ENCODE data around the gene PEX3. TPM values are rescaled to one million over a fixed set of nuclear protein-coding genes. Genes with fewer than 3 reads are reported as not detected.
"Not testable (repeated sequence)": the region's sequence is repeated elsewhere in the genome, so short reads cannot be mapped to it uniquely, and the experiment has no call there.

The PEX3 gene
- total RNA-seq, 1 experiment from 2014 or later, result 38.0 TPM

DNA sequence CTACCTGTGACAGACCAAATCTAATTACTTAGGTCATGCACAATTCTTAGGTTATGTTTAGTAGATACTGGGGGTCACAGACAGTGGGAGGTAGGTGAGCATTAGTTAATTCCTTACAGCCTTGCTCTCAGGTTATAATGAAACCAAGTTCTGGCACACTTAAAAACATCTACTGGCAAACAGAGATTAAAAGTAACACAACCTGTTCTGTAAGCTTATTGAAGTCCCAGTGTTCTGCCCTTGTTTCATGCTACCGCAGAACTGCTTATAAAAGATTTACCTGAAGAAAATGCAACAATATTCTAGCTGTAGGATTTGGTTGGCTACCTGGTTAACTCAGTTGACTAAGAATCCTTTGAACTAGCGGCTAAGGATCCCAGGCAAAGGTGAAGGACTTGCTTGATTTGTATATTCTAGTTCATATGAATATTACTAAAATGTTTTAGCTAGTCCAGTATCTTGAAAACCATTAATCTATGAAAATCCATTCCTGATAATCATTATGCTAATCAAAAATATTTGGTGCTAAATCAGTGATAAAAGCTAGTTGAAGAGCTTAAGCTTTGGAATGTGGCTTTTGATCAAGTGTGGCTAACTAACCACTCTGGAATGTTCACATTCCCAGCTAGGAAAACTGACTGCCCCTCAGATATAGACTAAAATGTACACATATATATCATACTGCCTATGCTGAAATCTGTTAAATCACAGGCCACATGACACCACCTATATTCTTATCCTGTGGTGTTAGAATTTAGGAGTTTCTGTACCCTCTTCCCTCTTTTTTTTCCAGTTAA is 7.2 kb downstream of the PEX3 start:
- peaks cover 33% of the 10 kb centered on the region for H3K4me1 ChIP-seq (ENCODE audit: low read length)
- H4K20me1 ChIP-seq (ENCODE audit: insufficient read depth, low read depth, low read length), result no peaks in the 10 kb centered on the region
- no peak overlapping the region for H3K9ac ChIP-seq (ENCODE audit: low read length)
- peaks cover 82% of the 10 kb centered on the region for H3K79me2 ChIP-seq (ENCODE audit: low read length)
- H3K27me3 ChIP-seq (ENCODE audit: low read length), result no peaks in the 10 kb centered on the region
- no peak overlapping the region for H3K4me2 ChIP-seq (ENCODE audit: low read depth, low read length, poor library complexity, severe bottlenecking)
- H2AFZ ChIP-seq (ENCODE audit: low read length), result no peak overlapping the region
- H3K4me3 ChIP-seq (ENCODE audit: low read length), result no peak overlapping the region
- no peak for DNase-seq
- no peak overlapping the region for H3K27ac ChIP-seq (ENCODE audit: low read length)
- no peaks in the 10 kb centered on the region for H3K9me2 ChIP-seq (replicated peaks; ENCODE audit: insufficient read depth, low read length)
- H3K9me3 ChIP-seq (ENCODE audit: low read length), result no peaks in the 10 kb centered on the region
- peaks cover 14% of the 10 kb centered on the region; the same call in 1 of the 2 replicates for H3K36me3 ChIP-seq (ENCODE audit: insufficient read depth, low read length)

DNA sequence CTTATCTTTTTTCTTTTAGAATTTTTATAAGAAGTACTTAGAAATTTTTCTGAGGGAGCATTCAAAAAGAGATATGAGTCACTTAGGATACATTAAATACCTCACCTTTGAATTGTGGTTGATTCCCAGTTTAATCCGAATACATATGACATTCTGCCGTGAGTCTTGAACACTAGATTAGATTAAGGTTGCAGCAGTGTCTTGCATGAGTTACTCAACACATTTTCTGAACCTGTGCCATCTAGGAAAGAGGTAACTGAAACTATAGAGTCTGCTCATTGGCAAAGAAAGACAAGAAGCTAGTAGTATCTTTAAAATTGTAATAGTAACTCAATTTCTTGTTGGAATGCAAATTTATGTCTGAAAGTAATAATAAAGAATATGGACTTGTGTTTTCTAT is 14.9 kb downstream of the PEX3 start:
- H3K79me2 ChIP-seq (ENCODE audit: low read length), result peaks cover 42% of the 10 kb centered on the region; the same call in 1 of the 2 replicates
- H3K9me2 ChIP-seq (replicated peaks; ENCODE audit: insufficient read depth, low read length), result peaks cover 5% of the 10 kb centered on the region; the same call in 1 of the 2 replicates
- no peak overlapping the region for H2AFZ ChIP-seq (ENCODE audit: low read length)

DNA sequence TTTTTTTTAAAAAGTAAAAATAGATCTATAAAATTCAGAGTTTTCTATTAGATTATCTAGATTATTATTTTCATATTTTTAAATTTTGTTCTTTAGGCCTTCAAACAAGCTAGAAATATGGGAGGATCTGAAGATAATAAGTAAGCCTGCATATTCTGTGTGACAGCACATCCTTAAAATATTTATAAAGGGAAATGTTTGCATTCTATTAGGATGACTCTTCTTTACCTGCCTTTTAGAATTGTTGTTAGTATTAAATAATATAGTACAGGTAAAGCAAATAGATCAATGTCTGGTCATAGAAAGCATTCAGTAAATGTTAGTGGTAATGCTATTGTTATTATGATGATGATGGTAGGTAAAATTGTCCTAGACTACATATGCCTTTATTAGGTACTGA is 17.4 kb downstream of the PEX3 start:
- H4K20me1 ChIP-seq (ENCODE audit: insufficient read depth, low read depth, low read length), result no peaks in the 10 kb centered on the region
- no peak overlapping the region for H3K4me3 ChIP-seq (ENCODE audit: low read length)
- no peaks in the 10 kb centered on the region for H3K27me3 ChIP-seq (ENCODE audit: low read length)
- H3K27ac ChIP-seq (ENCODE audit: low read length), result no peak overlapping the region
- peaks cover 32% of the 10 kb centered on the region for H3K36me3 ChIP-seq (ENCODE audit: insufficient read depth, low read length)
- H3K9ac ChIP-seq (ENCODE audit: low read length), result no peak overlapping the region
- H2AFZ ChIP-seq (ENCODE audit: low read length), result no peak overlapping the region
- no peak overlapping the region for H3K4me2 ChIP-seq (ENCODE audit: low read depth, low read length, poor library complexity, severe bottlenecking)
- H3K79me2 ChIP-seq (ENCODE audit: low read length), result peaks cover 28% of the 10 kb centered on the region; the same call in 1 of the 2 replicates
- no peaks in the 10 kb centered on the region for H3K4me1 ChIP-seq (ENCODE audit: low read length)
- DNase-seq, result no peak
- peaks cover 5% of the 10 kb centered on the region; the same call in 1 of the 2 replicates for H3K9me2 ChIP-seq (replicated peaks; ENCODE audit: insufficient read depth, low read length)
- no peaks in the 10 kb centered on the region for H3K9me3 ChIP-seq (ENCODE audit: low read length)

More for the DNA sequence above, 14.9 kb downstream of the PEX3 start:
- Histone ChIP-seq H4K20me1 (ENCODE audit: insufficient read depth, low read depth, low read length) (no peaks in the 10 kb centered on the region), H3K4me2 (ENCODE audit: low read depth, low read length, poor library complexity, severe bottlenecking) (no peak overlapping the region), H3K4me1 (ENCODE audit: low read length) (no peaks in the 10 kb centered on the region), H3K9ac (ENCODE audit: low read length) (no peak overlapping the region), H3K27me3 (ENCODE audit: low read length) (no peaks in the 10 kb centered on the region), H3K4me3 (ENCODE audit: low read length) (no peak overlapping the region), H3K36me3 (ENCODE audit: insufficient read depth, low read length) (peaks cover 24% of the 10 kb centered on the region), H3K27ac (ENCODE audit: low read length) (no peak overlapping the region), H3K9me3 (ENCODE audit: low read length) (no peaks in the 10 kb centered on the region)
- DNase-seq, result no peak

- H4K20me1 ChIP-seq (ENCODE audit: insufficient read depth, low read depth, low read length); H3K9ac ChIP-seq (ENCODE audit: low read length); H2AFZ ChIP-seq (ENCODE audit: low read length); H3K27me3 ChIP-seq (ENCODE audit: low read length); H3K4me3 ChIP-seq (ENCODE audit: low read length); H3K4me1 ChIP-seq (ENCODE audit: low read length); H3K4me2 ChIP-seq (ENCODE audit: low read depth, low read length, poor library complexity, severe bottlenecking); H3K27ac ChIP-seq (ENCODE audit: low read length); DNase-seq; H3K9me2 ChIP-seq (replicated peaks; ENCODE audit: insufficient read depth, low read length); H3K9me3 ChIP-seq (ENCODE audit: low read length): not testable (repeated sequence)
- H3K79me2 ChIP-seq (ENCODE audit: low read length), result peaks cover 24% of the 10 kb centered on the region; the same call in 1 of the 2 replicates
- peaks cover 32% of the 10 kb centered on the region for H3K36me3 ChIP-seq (ENCODE audit: insufficient read depth, low read length)
These were observed 18.2 kb downstream of the PEX3 start for GRCh38 chr6:143468823-143469222.

GRCh38 chr6:143471822-143472221 is 21.2 kb downstream of the PEX3 start:
- no peaks in the 10 kb centered on the region for H3K4me1 ChIP-seq (ENCODE audit: low read length)

GRCh38 chr6:143476545-143476944 is 25.9 kb downstream of the PEX3 start:
- Histone ChIP-seq H3K36me3 (ENCODE audit: insufficient read depth, low read length) (peaks cover 52% of the 10 kb centered on the region), H3K27ac (ENCODE audit: low read length) (no peak overlapping the region)

More at GRCh38 chr6:143471822-143472221, 21.2 kb downstream of the PEX3 start:
- no peaks in the 10 kb centered on the region for H4K20me1 ChIP-seq (ENCODE audit: insufficient read depth, low read depth, low read length)
- H3K4me3 ChIP-seq (ENCODE audit: low read length), result no peak overlapping the region
- no peaks in the 10 kb centered on the region for H3K27me3 ChIP-seq (ENCODE audit: low read length)
- H3K9me2 ChIP-seq (replicated peaks; ENCODE audit: insufficient read depth, low read length), result no peaks in the 10 kb centered on the region
- H2AFZ ChIP-seq (ENCODE audit: low read length), result no peak overlapping the region
- no peak for DNase-seq
- H3K9ac ChIP-seq (ENCODE audit: low read length), result no peak overlapping the region
- no peak overlapping the region for H3K27ac ChIP-seq (ENCODE audit: low read length)
- 0 out of 2 replicates have a peak, but pooled peaks cover 9% of the 10 kb centered on the region for H3K79me2 ChIP-seq (ENCODE audit: low read length)
- no peaks in the 10 kb centered on the region for H3K9me3 ChIP-seq (ENCODE audit: low read length)
- peaks cover 25% of the 10 kb centered on the region for H3K36me3 ChIP-seq (ENCODE audit: insufficient read depth, low read length)
- no peak overlapping the region for H3K4me2 ChIP-seq (ENCODE audit: low read depth, low read length, poor library complexity, severe bottlenecking)

DNA sequence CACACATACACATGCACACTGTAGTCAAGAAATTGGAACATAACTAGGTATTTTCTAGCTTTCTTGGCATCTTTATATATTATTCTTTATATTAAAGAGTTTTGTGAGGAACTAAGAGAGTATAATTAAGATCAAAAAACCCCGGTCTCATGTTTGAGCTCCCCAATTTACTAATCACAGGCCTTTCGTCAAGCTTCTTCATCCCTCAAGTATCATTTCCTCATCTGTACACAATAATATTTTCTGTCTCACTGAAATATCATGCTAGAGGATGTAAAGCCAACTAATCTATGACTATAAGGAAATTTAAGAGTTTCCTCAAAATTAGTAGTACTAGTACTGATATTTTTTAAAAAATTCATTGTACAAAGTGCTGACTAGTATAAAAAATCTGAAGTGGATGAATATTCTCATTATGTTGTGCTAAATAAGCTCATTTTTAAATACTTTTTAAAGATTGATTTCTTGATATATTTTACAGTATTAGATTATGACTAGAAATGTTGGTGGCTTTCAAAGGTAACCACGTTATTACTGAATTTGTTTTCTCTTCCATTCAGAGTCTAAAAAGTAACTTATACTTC is 28.0 kb downstream of the PEX3 start:
- no peaks in the 10 kb centered on the region for H3K79me2 ChIP-seq (ENCODE audit: low read length)
- no peaks in the 10 kb centered on the region for H3K9me3 ChIP-seq (ENCODE audit: low read length)
- no peak overlapping the region for H2AFZ ChIP-seq (ENCODE audit: low read length)
- H3K4me3 ChIP-seq (ENCODE audit: low read length), result no peak overlapping the region
- H3K27me3 ChIP-seq (ENCODE audit: low read length), result no peaks in the 10 kb centered on the region
- H4K20me1 ChIP-seq (ENCODE audit: insufficient read depth, low read depth, low read length), result no peaks in the 10 kb centered on the region
- no peak for DNase-seq
- no peaks in the 10 kb centered on the region for H3K4me1 ChIP-seq (ENCODE audit: low read length)
- H3K27ac ChIP-seq (ENCODE audit: low read length), result no peak overlapping the region
- peaks cover 3% of the 10 kb centered on the region; the same call in 1 of the 2 replicates for H3K9me2 ChIP-seq (replicated peaks; ENCODE audit: insufficient read depth, low read length)
- no peak overlapping the region for H3K9ac ChIP-seq (ENCODE audit: low read length)
- peaks cover 36% of the 10 kb centered on the region for H3K36me3 ChIP-seq (ENCODE audit: insufficient read depth, low read length)
- H3K4me2 ChIP-seq (ENCODE audit: low read depth, low read length, poor library complexity, severe bottlenecking), result no peak overlapping the region

More at GRCh38 chr6:143476545-143476944, 25.9 kb downstream of the PEX3 start:
- H4K20me1 ChIP-seq (ENCODE audit: insufficient read depth, low read depth, low read length), result no peaks in the 10 kb centered on the region
- no peaks in the 10 kb centered on the region for H3K79me2 ChIP-seq (ENCODE audit: low read length)
- H3K9ac ChIP-seq (ENCODE audit: low read length), result no peak overlapping the region
- DNase-seq, result no peak
- H2AFZ ChIP-seq (ENCODE audit: low read length), result no peak overlapping the region
- H3K9me2 ChIP-seq (replicated peaks; ENCODE audit: insufficient read depth, low read length), result peaks cover 3% of the 10 kb centered on the region; the same call in 1 of the 2 replicates
- H3K9me3 ChIP-seq (ENCODE audit: low read length), result no peaks in the 10 kb centered on the region
- H3K27me3 ChIP-seq (ENCODE audit: low read length), result no peaks in the 10 kb centered on the region
- H3K4me3 ChIP-seq (ENCODE audit: low read length), result no peak overlapping the region
- H3K4me2 ChIP-seq (ENCODE audit: low read depth, low read length, poor library complexity, severe bottlenecking), result no peak overlapping the region
- H3K4me1 ChIP-seq (ENCODE audit: low read length), result no peaks in the 10 kb centered on the region

DNA sequence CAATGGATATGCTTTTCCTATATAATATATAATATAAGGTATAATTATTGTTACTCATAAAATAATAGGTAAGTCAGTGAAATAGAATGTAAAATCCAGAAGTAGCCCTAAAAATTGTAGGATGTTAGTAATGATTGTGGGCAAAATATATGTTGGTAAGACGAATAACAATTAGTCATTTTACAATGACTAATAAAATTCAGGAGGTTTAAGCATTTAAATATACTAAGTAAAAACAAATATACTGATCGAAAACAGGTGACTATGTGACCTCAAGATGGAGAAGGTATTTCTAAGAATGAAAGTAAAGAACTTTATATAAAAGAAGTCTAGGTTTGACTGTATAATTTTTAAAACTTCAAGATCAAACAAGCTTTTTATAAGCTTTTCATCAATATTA is 32.0 kb downstream of the PEX3 start:
- H3K4me1 ChIP-seq (ENCODE audit: low read length), result no peaks in the 10 kb centered on the region
- DNase-seq, result no peak
- no peak overlapping the region for H3K9ac ChIP-seq (ENCODE audit: low read length)
- H3K9me2 ChIP-seq (replicated peaks; ENCODE audit: insufficient read depth, low read length), result peaks cover 3% of the 10 kb centered on the region; the same call in 1 of the 2 replicates
- no peak overlapping the region for H3K27ac ChIP-seq (ENCODE audit: low read length)
- no peak overlapping the region for H2AFZ ChIP-seq (ENCODE audit: low read length)
- no peaks in the 10 kb centered on the region for H3K79me2 ChIP-seq (ENCODE audit: low read length)
- no peaks in the 10 kb centered on the region for H3K27me3 ChIP-seq (ENCODE audit: low read length)
- no peaks in the 10 kb centered on the region for H4K20me1 ChIP-seq (ENCODE audit: insufficient read depth, low read depth, low read length)
- H3K36me3 ChIP-seq (ENCODE audit: insufficient read depth, low read length), result peaks cover 22% of the 10 kb centered on the region; the same call in 1 of the 2 replicates
- no peak overlapping the region for H3K4me3 ChIP-seq (ENCODE audit: low read length)
- no peaks in the 10 kb centered on the region for H3K9me3 ChIP-seq (ENCODE audit: low read length)
- H3K4me2 ChIP-seq (ENCODE audit: low read depth, low read length, poor library complexity, severe bottlenecking), result no peak overlapping the region
